HepG2 (cell line): ENCODE data around the gene ANKZF1. TPM values are rescaled to one million over a fixed set of nuclear protein-coding genes. Genes with fewer than 3 reads are reported as not detected.
"Not testable (repeated sequence)": the region's sequence is repeated elsewhere in the genome, so short reads cannot be mapped to it uniquely, and the experiment has no call there.

ENCODE experiments used
- ATAC-seq: fragments of 200-7000 bp; cut with Tn5 transposase; 3 replicates; pipeline ENCODE4 v1.9.1; 2020; ENCODE audit warnings: mild to moderate bottlenecking, moderate library complexity
- BruUV-seq: library from RNA; stranded (reverse); fragments of 400-500 nt; replicated peaks from 2 replicates; lab custom pipeline; 2021; lab: Mats Ljungman, UMichigan
- CTCF ChIA-PET: fragments of 300-600 bp; formaldehyde crosslinking; extraction: SDS; loops from one replicate; lab custom pipeline; 2021; ENCODE audit warnings: low total read pairs, inconsistent platforms, low intra/inter-chr PET ratio; lab: Yijun Ruan, JAX
- POLR2A ChIA-PET: fragments of 350-600 bp; sonication (Branson Sonifier 250); formaldehyde crosslinking; loops from one replicate; lab custom pipeline; 2020; ENCODE audit warnings: antibody characterized with exemption, inconsistent platforms; lab: Yijun Ruan, JAX
- DNase-seq: peaks from one replicate; pipeline ENCODE4 v3.0.0-alpha.2; 2015; ENCODE audit warnings: low spot score
- FAIRE-seq: peaks from 3 replicates; lab custom pipeline; 2011; peaks lifted over from hg19 to GRCh38; lab: Jason Lieb, UNC
- H2AFZ ChIP-seq: one replicate; pipeline ENCODE4 v1.6.1; 2011; ENCODE audit warnings: low read length, inconsistent platforms
- H3K27ac ChIP-seq: fragments of 300-600 bp; 3 replicates; pipeline ENCODE4 v1.8.0; 2011; ENCODE audit warnings: mixed run types, mild to moderate bottlenecking, mixed read lengths, low read length, inconsistent platforms; ENCODE audit not compliant: insufficient read depth; ENCODE audit errors: extremely low read length
- H3K27me3 ChIP-seq, 2 experiments: fragments of 200-600 bp in 1 of 2; 2 replicates in 1 of 2; 3 replicates in 1 of 2; pipeline versions ENCODE4 v1.6.0 to v1.8.0; 2011; ENCODE audit warnings: low read length in 2 of 2, mild to moderate bottlenecking in 2 of 2, moderate library complexity in 2 of 2, inconsistent platforms in 1 of 2; ENCODE audit not compliant: insufficient read depth in 2 of 2, control insufficient read depth in 1 of 2
- H3K36me3 ChIP-seq, 2 experiments: fragments of 200-600 bp in 1 of 2; replicated peaks in 1 of 2; 2 replicates in 1 of 2; 3 replicates in 1 of 2; pipeline versions ENCODE4 v1.5.1 to v1.8.0; 2011; ENCODE audit warnings: low read length in 2 of 2, inconsistent platforms in 1 of 2; ENCODE audit not compliant: insufficient read depth in 2 of 2, control insufficient read depth in 1 of 2
- H3K4me1 ChIP-seq: 2 replicates; pipeline ENCODE4 v1.5.1; 2012; ENCODE audit warnings: low read length, inconsistent platforms; ENCODE audit not compliant: insufficient read depth
- H3K4me2 ChIP-seq: 2 replicates; pipeline ENCODE4 v1.6.0; 2011; ENCODE audit warnings: low read depth, low read length, inconsistent platforms
- H3K4me3 ChIP-seq, 3 experiments: fragments of 200-600 bp in 1 of 3; sonication (generic), shearing (Covaris generic) in 1 of 3; replicated peaks in 1 of 3; 2 replicates each; pipeline ENCODE4 v1.5.1; 2011 to 2016; ENCODE audit warnings: low read length in 3 of 3, inconsistent platforms in 2 of 3, low read depth in 2 of 3, mild to moderate bottlenecking in 2 of 3, control low read depth in 1 of 3, mixed read lengths in 1 of 3; ENCODE audit not compliant: insufficient read depth in 1 of 3
- H3K79me2 ChIP-seq: one replicate; pipeline ENCODE4 v1.6.1; 2011; ENCODE audit warnings: low read length, inconsistent platforms; ENCODE audit not compliant: insufficient read depth
- H3K9ac ChIP-seq: 2 replicates; pipeline ENCODE4 v1.6.0; 2011; ENCODE audit warnings: mild to moderate bottlenecking, low read depth, low read length, inconsistent platforms; ENCODE audit not compliant: insufficient read depth
- H3K9me3 ChIP-seq: 2 replicates; pipeline ENCODE4 v1.5.1; 2012; ENCODE audit warnings: mild to moderate bottlenecking, low read length
- H4K20me1 ChIP-seq: 2 replicates; pipeline ENCODE4 v1.6.0; 2011; ENCODE audit warnings: inconsistent platforms, mild to moderate bottlenecking, low read length, moderate library complexity; ENCODE audit not compliant: insufficient read depth
- CSRNP1 ChIP-seq: sonication (generic); formaldehyde crosslinking; IDR thresholded peaks from 2 replicates; pipeline ENCODE4 v1.8.1; 2023; ENCODE audit warnings: mild to moderate bottlenecking, missing genetic modification reagents
- CTCF ChIP-seq: sonication (generic); formaldehyde crosslinking; IDR thresholded peaks from 2 replicates; pipeline ENCODE4 v1.5.0; 2020; ENCODE audit warnings: mild to moderate bottlenecking, missing genetic modification reagents, moderate library complexity
- NONO ChIP-seq, 2 experiments: fragments of 450-650 bp in 1 of 2; sonication (generic) in 1 of 2; formaldehyde crosslinking in 1 of 2; IDR thresholded peaks in 1 of 2; conservative IDR thresholded peaks in 1 of 2; 2 replicates each; pipeline versions ENCODE4 v1.6.1 to v1.8.0; 2017 to 2022; ENCODE audit warnings: mild to moderate bottlenecking in 1 of 2, missing genetic modification reagents in 1 of 2, moderate library complexity in 1 of 2
- TAF1 ChIP-seq: sonication (generic); formaldehyde crosslinking; IDR thresholded peaks from 2 replicates; pipeline ENCODE4 v1.4.0; 2020; ENCODE audit warnings: missing genetic modification reagents
- ZGPAT ChIP-seq: IDR thresholded peaks from 2 replicates; pipeline ENCODE4 v1.6.1; 2016; ENCODE audit warnings: mild to moderate bottlenecking
- ZNF687 ChIP-seq: sonication (generic); formaldehyde crosslinking; IDR thresholded peaks from 2 replicates; pipeline ENCODE4 v1.5.1; 2020; ENCODE audit warnings: mild to moderate bottlenecking, missing genetic modification reagents, moderate library complexity
- WGBS: methylation state at CpG from one replicate; pipeline ENCODE4 v1.1.6; 2017; ENCODE audit warnings: low lambda C conversion rate; 5-methylcytosine and 5-hydroxymethylcytosine counted together
- in situ Hi-C: cut with HindIII; loops from 2 replicates; pipeline ENCODE4 v1.10.0; 2017; ENCODE audit warnings: low pct_unique_long_range_greater_than_20kb; ENCODE audit not compliant: extremely low pct_ligation_motif_present
- intact Hi-C: fragments of 100-400 bp; cut with micrococcal nuclease; formaldehyde crosslinking; loops from one replicate; pipeline ENCODE4 v1.10.0; 2022; ENCODE audit not compliant: unreplicated experiment
- polyA plus RNA-seq, 8 experiments: library from polyadenylated mRNA; depleted of rRNA in 3 of 8; stranded (reverse) in 7 of 8; unstranded in 1 of 8; fragments of >200 nt; fragmentation: Illumina TruSeq in 4 of 8; extraction: Trizol in 4 of 8; gene quantifications; 2 replicates each; pipeline versions ENCODE4 v1.2.1 to v1.2.3, GENCODE V29; 2011 to 2016; ENCODE audit warnings: low read depth in 4 of 8, missing spikeins in 1 of 8, mixed read lengths in 1 of 8; ENCODE audit not compliant: insufficient read depth in 1 of 8
- total RNA-seq, 5 experiments: library from RNA; depleted of rRNA; stranded (reverse); fragments of >200 nt; fragmentation: Illumina TruSeq; extraction: Trizol; gene quantifications; 2 replicates each; pipeline ENCODE4 v1.2.3, GENCODE V29; 2016; ENCODE audit warnings: low read depth in 1 of 5

The ANKZF1 gene
- total and polyA plus RNA-seq, 2 of the 13 experiments (the other 11 are each of a cell fraction or from before 2014, with no cell fraction given) = 25.3 to 128 TPM

GRCh38 chr2:219201331-219201730 lies 28.3 kb upstream of the ANKZF1 start:
- H3K27me3 ChIP-seq; intact Hi-C loops; H3K4me3 ChIP-seq; CTCF ChIA-PET; TF ChIP-seq NONO (IDR thresholded peaks at IDR 0.05): not testable (repeated sequence)
- 0 out of 2 replicates have a peak, but pooled peaks have one; percentile 0 for TF ChIP-seq TAF1 (CRISPR knock-in tag)
- TF ChIP-seq CSRNP1 (CRISPR knock-in tag) = 0 out of 2 replicates have a peak, but pooled peaks have one; percentile 26
- peak; percentile 39; the same call in 1 of the 2 replicates for TF ChIP-seq ZNF687
- 0 out of 2 replicates have a peak, but pooled peaks have one; percentile 2 for TF ChIP-seq NONO (CRISPR knock-in tag; conservative IDR thresholded peaks at IDR 0.05)
- 0 out of 2 replicates have a peak, but pooled peaks have one; percentile 17 for TF ChIP-seq CTCF (CRISPR knock-in tag)
- 0 out of 2 replicates have a peak, but pooled peaks have one; percentile 13 for TF ChIP-seq ZGPAT (CRISPR knock-in tag)
- TF ChIP-seq, all 625 proteins: peak for 6; not testable (repeated sequence) for 619
- in situ Hi-C loops, H3K79me2 ChIP-seq, DNase-seq, H3K9me3 ChIP-seq, H2AFZ ChIP-seq, FAIRE-seq, ATAC-seq, H3K9ac ChIP-seq, H3K36me3 ChIP-seq, BruUV-seq, H3K4me2 ChIP-seq, H4K20me1 ChIP-seq: not testable (repeated sequence)
- Histone ChIP-seq H3K4me1 (peaks cover 42% of the 10 kb centered on the region), H3K27ac (peak overlapping the region; percentile 63)
- 87% methylated on average over 17 of the region's 21 CpGs for WGBS
- POLR2A ChIA-PET = interaction anchor here (0.8 to 10.9 kb wide), 13 partner anchors 6 to 199 kb away, joined by 3 to 102 read pairs (median 9); partner anchors contain the start of genes ABCB6, CNPPD1, DNAJB2 and GLB1L
